GM18508 (cell line): Measurements from ENCODE around the gene ZNF605.
A peak's percentile ranks its signal among the peaks of the same experiment; 100 is the strongest.
"Not testable (repeated sequence)": the region's sequence is repeated elsewhere in the genome, so short reads cannot be mapped to it uniquely, and the experiment has no call there.

ENCODE experiments used
- ATAC-seq: cut with Tn5 transposase; IDR thresholded peaks from one replicate; pipeline ENCODE4 v1.9.1; 2021; ENCODE audit warnings: moderate number of reproducible peaks; ENCODE audit not compliant: insufficient read depth, unreplicated experiment

Gene ZNF605

GRCh38 chr12:132956011-132956788, at the start of gene ZNF605:
Gene ZNF605 (minus strand): TSS chr12:132956306. CDS start chr12:132945635, 10,671 bp downstream.
- peak; percentile 84 for ATAC-seq

- ATAC-seq = no peak
Measured at GRCh38 chr12:132998741-132999140, 42.6 kb upstream of the ZNF605 start.

GRCh38 chr12:132986885-132987225, 30.7 kb upstream of the ZNF605 start:
- no peak for ATAC-seq

- peak; percentile 85 for ATAC-seq
Measured at GRCh38 chr12:132986001-132986884, 30.1 kb upstream of the ZNF605 start, which contains the start of gene ZNF26. Gene ZNF26 (plus strand): TSS chr12:132986367. CDS start chr12:132986841, 474 bp downstream.

- not testable (repeated sequence) for ATAC-seq
Measured at GRCh38 chr12:132976870-132977269, 20.8 kb upstream of the ZNF605 start.

- no peak for ATAC-seq
Measured at GRCh38 chr12:132972374-132972773, 16.3 kb upstream of the ZNF605 start.

- no peak for ATAC-seq
Measured at GRCh38 chr12:132967736-132968135, 11.6 kb upstream of the ZNF605 start.

GRCh38 chr12:132966676-132967415, 10.7 kb upstream of the ZNF605 start:
- ATAC-seq = no peak

GRCh38 chr12:132965796-132966195, 9.7 kb upstream of the ZNF605 start:
- ATAC-seq = no peak

- ATAC-seq = not testable (repeated sequence)
Measured at GRCh38 chr12:132963947-132964346, 7.8 kb upstream of the ZNF605 start.

- not testable (repeated sequence) for ATAC-seq
Measured at GRCh38 chr12:132961790-132962189, 5.7 kb upstream of the ZNF605 start.

GRCh38 chr12:132955094-132956010, 754 bp downstream of the ZNF605 start:
- no peak for ATAC-seq

- ATAC-seq = no peak
Measured at GRCh38 chr12:132954471-132955048, 1.5 kb downstream of the ZNF605 start.

GRCh38 chr12:132953771-132954170, 2.3 kb downstream of the ZNF605 start:
- no peak for ATAC-seq

GRCh38 chr12:132953163-132953425, 3.0 kb downstream of the ZNF605 start:
- ATAC-seq = no peak

- no peak for ATAC-seq
Measured at GRCh38 chr12:132952371-132953162, 3.5 kb downstream of the ZNF605 start.

GRCh38 chr12:132951649-132952048, 4.5 kb downstream of the ZNF605 start:
- ATAC-seq = no peak

- no peak for ATAC-seq
Measured at GRCh38 chr12:132950844-132951535, 5.1 kb downstream of the ZNF605 start.
